ENCODE measurements around the gene BACE2. TPM values are rescaled to one million over a fixed set of nuclear protein-coding genes. Genes with fewer than 3 reads are reported as not detected.

BACE2 gene
- total and polyA plus RNA-seq, 2 donors (not counting 1 experiment from before 2014, with no cell fraction given) = 19.5 to 31.5 TPM

- peaks cover 7% of the 10 kb centered on the region for H3K27me3 ChIP-seq (ENCODE audit: control insufficient read depth, insufficient read depth, low read length)
Observed at GRCh38 chr21:41321908-41322495, 154.0 kb downstream of the BACE2 start.

GRCh38 chr21:41322496-41323382 is 154.8 kb downstream of the BACE2 start:
- H2AFZ ChIP-seq (ENCODE audit: low read length) = no peak overlapping the region
- H3K36me3 ChIP-seq (ENCODE audit: control insufficient read depth, insufficient read depth, low read length) = no peaks in the 10 kb centered on the region
- H3K9ac ChIP-seq (ENCODE audit: insufficient read depth, low read length) = no peak overlapping the region
- H3K27me3 ChIP-seq (ENCODE audit: control insufficient read depth, insufficient read depth, low read length) = peaks cover 3% of the 10 kb centered on the region
- H3K4me1 ChIP-seq (ENCODE audit: control insufficient read depth, extremely low read depth, insufficient read depth, low read length) = no peaks in the 10 kb centered on the region
- no peak overlapping the region for H3K4me3 ChIP-seq (replicated peaks in 1 of 4; ENCODE audit: control extremely low read depth in 1 of 4, insufficient read depth in 1 of 4, low read depth in 3 of 4, low read length in 4 of 4)
- no peaks in the 10 kb centered on the region for H3K79me2 ChIP-seq (ENCODE audit: control insufficient read depth, insufficient read depth, low read length)
- H3K4me2 ChIP-seq (ENCODE audit: extremely low read depth, insufficient read depth, low read length) = no peak overlapping the region
- no peak for TF ChIP-seq EZH2 (IDR thresholded peaks at IDR 0.05; ENCODE audit: low read length, missing control alignments)
- TF ChIP-seq CTCF (conservative IDR thresholded peaks at IDR 0.05 in 1 of 2, IDR thresholded peaks at IDR 0.05 in 1 of 2; ENCODE audit: low read depth in 1 of 2, low read length in 2 of 2) = no peak
- no peak overlapping the region for H3K27ac ChIP-seq (ENCODE audit: insufficient read depth, low read length)
- no peak for DNase-seq (ENCODE audit: low read depth in 2 of 2)
- no peaks in the 10 kb centered on the region for H3K9me3 ChIP-seq (ENCODE audit: control insufficient read depth, insufficient read depth, low read depth, low read length)
- H4K20me1 ChIP-seq (ENCODE audit: control insufficient read depth, extremely low read depth, insufficient read depth, low read length) = no peaks in the 10 kb centered on the region

More at GRCh38 chr21:41321908-41322495, 154.0 kb downstream of the BACE2 start:
- Histone ChIP-seq H3K9me3 (ENCODE audit: control insufficient read depth, insufficient read depth, low read depth, low read length) (no peaks in the 10 kb centered on the region), H4K20me1 (ENCODE audit: control insufficient read depth, extremely low read depth, insufficient read depth, low read length) (no peaks in the 10 kb centered on the region), H3K4me3 (replicated peaks in 1 of 4; ENCODE audit: control extremely low read depth in 1 of 4, insufficient read depth in 1 of 4, low read depth in 3 of 4, low read length in 4 of 4) (no peak overlapping the region), H3K36me3 (ENCODE audit: control insufficient read depth, insufficient read depth, low read length) (no peaks in the 10 kb centered on the region), H2AFZ (ENCODE audit: low read length) (no peak overlapping the region), H3K4me1 (ENCODE audit: control insufficient read depth, extremely low read depth, insufficient read depth, low read length) (no peaks in the 10 kb centered on the region), H3K4me2 (ENCODE audit: extremely low read depth, insufficient read depth, low read length) (no peak overlapping the region), H3K27ac (ENCODE audit: insufficient read depth, low read length) (no peak overlapping the region), H3K79me2 (ENCODE audit: control insufficient read depth, insufficient read depth, low read length) (no peaks in the 10 kb centered on the region), H3K9ac (ENCODE audit: insufficient read depth, low read length) (no peak overlapping the region)
- TF ChIP-seq CTCF (conservative IDR thresholded peaks at IDR 0.05 in 1 of 2, IDR thresholded peaks at IDR 0.05 in 1 of 2; ENCODE audit: low read depth in 1 of 2, low read length in 2 of 2) (no peak), EZH2 (IDR thresholded peaks at IDR 0.05; ENCODE audit: low read length, missing control alignments) (no peak)
- DNase-seq (ENCODE audit: low read depth in 2 of 2) = no peak

DNA sequence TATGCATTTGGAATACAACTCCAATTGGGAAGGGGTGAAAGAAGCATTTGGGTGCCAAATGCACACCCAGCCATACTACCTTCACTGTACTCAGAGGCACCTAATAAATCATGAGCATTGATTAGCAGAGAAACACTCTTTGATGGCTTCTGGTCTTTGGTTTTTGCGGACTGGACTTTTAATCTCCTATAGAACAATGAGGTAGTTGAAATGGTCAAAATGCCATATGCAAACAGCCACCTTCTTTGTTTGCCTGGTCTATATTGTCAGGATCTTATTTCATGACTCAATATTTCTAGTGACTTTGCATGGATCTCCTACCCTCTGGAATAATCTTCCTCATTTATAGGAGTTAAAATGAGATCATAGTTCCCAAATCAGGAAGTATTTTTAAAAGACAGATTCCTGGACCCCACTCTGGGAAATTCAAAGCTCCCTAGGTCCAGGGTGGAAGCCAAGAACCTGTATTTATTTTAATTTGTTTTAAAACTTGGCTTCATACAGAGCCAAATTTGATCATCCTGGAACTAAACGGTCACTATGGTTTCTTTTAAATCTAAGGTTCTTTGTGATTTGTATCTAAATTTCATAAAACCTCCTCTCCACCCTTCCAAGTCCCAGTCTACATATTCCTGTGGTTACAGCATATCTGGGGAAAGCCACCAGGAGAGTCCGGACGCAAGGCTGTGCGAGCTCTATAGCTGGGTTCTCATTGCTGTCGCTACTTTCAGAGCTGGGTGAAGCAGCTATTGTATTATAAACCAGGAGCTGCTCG is 157.4 kb downstream of the BACE2 start:
- no peak for TF ChIP-seq CTCF (conservative IDR thresholded peaks at IDR 0.05 in 1 of 2, IDR thresholded peaks at IDR 0.05 in 1 of 2; ENCODE audit: low read depth in 1 of 2, low read length in 2 of 2)
- TF ChIP-seq EZH2 (IDR thresholded peaks at IDR 0.05; ENCODE audit: low read length, missing control alignments) = no peak
- Histone ChIP-seq H3K4me2 (ENCODE audit: extremely low read depth, insufficient read depth, low read length) (no peak overlapping the region), H3K4me3 (replicated peaks in 1 of 4; ENCODE audit: control extremely low read depth in 1 of 4, insufficient read depth in 1 of 4, low read depth in 3 of 4, low read length in 4 of 4) (no peak overlapping the region), H3K27me3 (ENCODE audit: control insufficient read depth, insufficient read depth, low read length) (no peaks in the 10 kb centered on the region), H3K9ac (ENCODE audit: insufficient read depth, low read length) (no peak overlapping the region), H4K20me1 (ENCODE audit: control insufficient read depth, extremely low read depth, insufficient read depth, low read length) (no peaks in the 10 kb centered on the region), H3K9me3 (ENCODE audit: control insufficient read depth, insufficient read depth, low read depth, low read length) (no peaks in the 10 kb centered on the region), H3K27ac (ENCODE audit: insufficient read depth, low read length) (no peak overlapping the region), H3K36me3 (ENCODE audit: control insufficient read depth, insufficient read depth, low read length) (no peaks in the 10 kb centered on the region), H3K4me1 (ENCODE audit: control insufficient read depth, extremely low read depth, insufficient read depth, low read length) (no peaks in the 10 kb centered on the region), H2AFZ (ENCODE audit: low read length) (no peak overlapping the region), H3K79me2 (ENCODE audit: control insufficient read depth, insufficient read depth, low read length) (no peaks in the 10 kb centered on the region)
- DNase-seq (ENCODE audit: low read depth in 2 of 2) = no peak

All from fibroblast of lung (primary cell).